AG04449 (cell line): Measurements from ENCODE around the gene HMCN2.

ENCODE experiments used
- CTCF ChIA-PET: fragments of 350-600 bp; formaldehyde crosslinking; extraction: SDS; loops from one replicate; lab custom pipeline; 2021; ENCODE audit warnings: antibody characterized with exemption; lab: Yijun Ruan, JAX
- POLR2A ChIA-PET: fragments of 400-600, 350-600 bp; formaldehyde crosslinking; extraction: SDS; loops from one replicate; lab custom pipeline; 2020; ENCODE audit warnings: antibody characterized with exemption, inconsistent platforms; lab: Yijun Ruan, JAX
- DNase-seq: peaks from one replicate; pipeline ENCODE4 v3.0.0-alpha.2; 2010; ENCODE audit warnings: low read depth, low spot score
- H3K4me3 ChIP-seq: 2 replicates; pipeline ENCODE4 v1.5.1; 2011; ENCODE audit warnings: low read depth, mild to moderate bottlenecking, control low read depth, low read length
- CTCF ChIP-seq: IDR thresholded peaks from one replicate; pipeline ENCODE4 v1.5.1; 2011; ENCODE audit warnings: mild to moderate bottlenecking, moderate library complexity, low read length, control low read depth, inconsistent platforms; ENCODE audit not compliant: insufficient read depth; ENCODE audit errors: missing control alignments

HMCN2 gene

GRCh38 chr9:130266236-130267098 lies 907 bp downstream of the HMCN2 start:
- no peak for TF ChIP-seq CTCF
- H3K4me3 ChIP-seq: no peak overlapping the region
- CTCF ChIA-PET: interaction anchor here (0.6 to 1.5 kb wide), 2 partner anchors 24 to 190 kb away, joined by 3 read pairs; no protein-coding TSS in a partner anchor
- POLR2A ChIA-PET: no interaction called here
- no peak for DNase-seq

DNA sequence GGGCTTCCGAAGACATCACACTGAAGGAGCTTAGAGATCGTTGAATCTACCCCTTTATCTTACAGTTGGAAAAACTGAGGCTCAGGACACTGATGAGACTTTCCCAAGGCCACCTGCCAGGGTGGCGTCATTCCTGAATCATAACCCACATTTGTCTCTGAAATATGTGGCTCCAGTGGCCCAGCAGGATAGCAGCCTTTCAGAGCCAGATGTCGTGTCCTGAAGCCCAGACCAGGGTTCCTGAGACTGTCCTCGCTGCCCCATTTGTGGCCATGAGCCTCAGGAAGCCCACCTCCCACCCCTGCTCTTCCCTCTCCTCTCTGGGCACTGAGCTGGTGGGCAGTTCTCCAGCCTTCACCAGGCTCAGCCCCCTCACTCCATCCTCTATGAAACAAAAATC lies 2.4 kb downstream of the HMCN2 start:
- DNase-seq: no peak
- no peak overlapping the region for H3K4me3 ChIP-seq
- TF ChIP-seq CTCF: no peak
- ChIA-PET CTCF (interaction anchor here (1.4 kb wide), 1 partner anchor 161 kb away, joined by 3 read pairs; no protein-coding TSS in a partner anchor), POLR2A (no interaction called here)

DNA sequence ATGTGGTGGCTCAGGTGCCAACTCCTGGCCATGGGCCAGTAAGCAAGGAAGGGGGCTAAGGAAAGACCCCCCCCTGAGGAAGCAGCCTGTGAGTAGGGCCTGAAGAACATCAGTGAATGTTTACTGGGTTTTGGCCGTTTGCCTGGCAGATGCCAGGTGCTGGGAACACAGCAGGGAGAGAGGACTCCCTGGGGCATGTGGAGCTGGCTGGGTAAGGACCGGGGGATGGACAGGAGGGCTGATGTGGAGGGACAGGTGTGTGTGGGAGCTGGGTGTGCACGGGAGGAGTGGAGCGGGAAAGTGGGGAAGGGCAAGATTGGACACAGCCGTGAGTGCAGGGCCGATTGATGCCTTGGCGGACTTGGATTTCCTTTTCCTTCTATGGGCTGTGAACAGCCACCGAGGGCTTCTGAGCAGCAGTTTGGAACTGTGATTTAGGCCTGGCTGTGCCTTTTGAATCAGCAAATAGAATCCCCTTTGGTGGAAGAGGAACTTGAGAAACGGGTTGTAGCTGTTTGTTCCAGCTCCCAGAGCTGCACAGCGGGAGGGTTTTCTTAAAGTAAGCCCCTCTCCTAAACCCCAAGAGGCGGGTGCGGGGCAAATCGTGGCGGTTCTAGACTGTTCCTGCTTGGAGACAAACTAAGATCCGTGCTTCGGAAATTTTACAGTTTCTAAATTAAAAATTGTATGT lies 3.1 kb downstream of the HMCN2 start:
- ChIA-PET CTCF (interaction anchor here (1.4 kb wide), 1 partner anchor 161 kb away, joined by 3 read pairs; no protein-coding TSS in a partner anchor), POLR2A (no interaction called here)
- no peak for DNase-seq
- no peak for TF ChIP-seq CTCF
- no peak overlapping the region for H3K4me3 ChIP-seq

- CTCF ChIA-PET: interaction anchor here (1.0 to 4.6 kb wide), 2 partner anchors 28 to 164 kb away, joined by 5 to 27 read pairs; no protein-coding TSS in a partner anchor
- TF ChIP-seq CTCF: no peak
- no peak for DNase-seq
- no peak overlapping the region for H3K4me3 ChIP-seq
- POLR2A ChIA-PET: no interaction called here
Measured at GRCh38 chr9:130271473-130271872, 5.9 kb downstream of the HMCN2 start.

GRCh38 chr9:130275156-130275555 lies 9.6 kb downstream of the HMCN2 start:
- no peak overlapping the region for H3K4me3 ChIP-seq
- no peak for DNase-seq
- no peak for TF ChIP-seq CTCF
- ChIA-PET POLR2A (no interaction called here), CTCF (no interaction called here)

- POLR2A ChIA-PET: no interaction called here
- no peak for DNase-seq
- H3K4me3 ChIP-seq: no peak overlapping the region
- CTCF ChIA-PET: no interaction called here
- TF ChIP-seq CTCF: no peak
Measured at GRCh38 chr9:130276121-130276520, 10.6 kb downstream of the HMCN2 start.
